ENCODE data around the gene NTHL1.

DNA sequence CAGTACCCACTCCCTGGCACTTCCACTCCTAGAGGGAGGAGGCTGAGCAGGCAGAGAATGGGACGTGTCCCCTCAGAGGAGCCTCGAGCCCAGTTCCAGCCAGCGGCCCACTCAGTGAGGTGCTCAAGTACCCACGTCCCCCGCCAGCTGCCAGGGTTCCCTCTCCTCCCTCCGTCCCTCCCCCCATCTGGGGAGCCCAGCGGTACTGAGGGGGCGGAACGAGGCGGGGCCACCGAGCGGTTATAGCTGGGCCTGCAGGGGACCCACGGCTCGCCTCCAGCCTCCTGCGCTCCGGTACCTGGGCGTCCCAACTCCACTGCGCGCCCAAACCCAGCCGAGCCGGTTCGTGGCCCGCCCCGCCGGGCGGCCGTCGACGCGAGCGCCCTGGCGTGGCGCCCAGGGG lies 28.1 kb downstream of the NTHL1 start, which contains the start of gene NPW:
- TF ChIP-seq POLR2AphosphoS5 (IDR thresholded peaks at IDR 0.05) (no peak), CTCF (IDR thresholded peaks at IDR 0.05) (no peak), POLR2A (IDR thresholded peaks at IDR 0.05) (no peak)
